Fibroblast of lung (primary cell): ENCODE measurements around the gene GGT1. TPM values are rescaled to one million over a fixed set of nuclear protein-coding genes. Genes with fewer than 3 reads are reported as not detected.
"Not testable (repeated sequence)": the region's sequence is repeated elsewhere in the genome, so short reads cannot be mapped to it uniquely, and the experiment has no call there.

ENCODE experiments used
- DNase-seq, 2 donors: peaks; one replicate each; pipeline versions ENCODE4 v3.0.0 to v3.0.0-alpha.2; 2010; ENCODE audit warnings: low read depth in 2 of 2
- H2AFZ ChIP-seq: 2 replicates; pipeline ENCODE4 v1.5.1; 2012; ENCODE audit warnings: low read length, control low read depth, inconsistent platforms
- H3K27ac ChIP-seq: 2 replicates; pipeline ENCODE4 v1.5.1; 2011; ENCODE audit warnings: low read length, control low read depth; ENCODE audit not compliant: insufficient read depth
- H3K27me3 ChIP-seq: 2 replicates; pipeline ENCODE4 v1.5.1; 2011; ENCODE audit warnings: mild to moderate bottlenecking, low read length; ENCODE audit not compliant: control insufficient read depth, insufficient read depth
- H3K36me3 ChIP-seq: 2 replicates; pipeline ENCODE4 v1.5.1; 2011; ENCODE audit warnings: low read length; ENCODE audit not compliant: control insufficient read depth, insufficient read depth
- H3K4me1 ChIP-seq: 2 replicates; pipeline ENCODE4 v1.5.1; 2011; ENCODE audit warnings: low read length; ENCODE audit not compliant: control insufficient read depth, insufficient read depth; ENCODE audit errors: extremely low read depth
- H3K4me2 ChIP-seq: 2 replicates; pipeline ENCODE4 v1.5.1; 2011; ENCODE audit warnings: low read length, control low read depth; ENCODE audit not compliant: insufficient read depth; ENCODE audit errors: extremely low read depth
- H3K4me3 ChIP-seq, 4 experiments: fragments of 200-600 bp in 1 of 4; sonication (generic) in 1 of 4; replicated peaks in 1 of 4; 2 replicates each; pipeline ENCODE4 v1.5.1; 2011 to 2016; ENCODE audit warnings: low read length in 4 of 4, low read depth in 3 of 4, mild to moderate bottlenecking in 3 of 4, control low read depth in 2 of 4, inconsistent platforms in 1 of 4, mixed read lengths in 1 of 4; ENCODE audit not compliant: insufficient read depth in 1 of 4; ENCODE audit errors: control extremely low read depth in 1 of 4
- H3K79me2 ChIP-seq: 2 replicates; pipeline ENCODE4 v1.5.1; 2012; ENCODE audit warnings: mild to moderate bottlenecking, low read length, inconsistent platforms; ENCODE audit not compliant: control insufficient read depth, insufficient read depth
- H3K9ac ChIP-seq: 2 replicates; pipeline ENCODE4 v1.5.1; 2011; ENCODE audit warnings: mild to moderate bottlenecking, low read length, control low read depth; ENCODE audit not compliant: insufficient read depth
- H3K9me3 ChIP-seq: 2 replicates; pipeline ENCODE4 v1.5.1; 2012; ENCODE audit warnings: low read depth, low read length; ENCODE audit not compliant: control insufficient read depth, insufficient read depth
- H4K20me1 ChIP-seq: 2 replicates; pipeline ENCODE4 v1.5.1; 2011; ENCODE audit warnings: low read length; ENCODE audit not compliant: control insufficient read depth, insufficient read depth; ENCODE audit errors: extremely low read depth
- polyA plus RNA-seq, 2 donors: library from polyadenylated mRNA; depleted of rRNA in 1 of 2; stranded (reverse) in 1 of 2; unstranded in 1 of 2; fragments of >200 nt; gene quantifications; 2 replicates each; pipeline ENCODE4 v1.2.1, GENCODE V29; 2011 to 2012; ENCODE audit warnings: missing spikeins in 1 of 2
- total RNA-seq: library from RNA; depleted of rRNA; stranded (reverse); fragments of >200 nt; gene quantifications from 2 replicates; pipeline ENCODE4 v1.2.1, GENCODE V29; 2014

Gene GGT1
- total and polyA plus RNA-seq, 2 donors (not counting 1 experiment from before 2014, with no cell fraction given): 0.37 to 2.0 TPM

DNA sequence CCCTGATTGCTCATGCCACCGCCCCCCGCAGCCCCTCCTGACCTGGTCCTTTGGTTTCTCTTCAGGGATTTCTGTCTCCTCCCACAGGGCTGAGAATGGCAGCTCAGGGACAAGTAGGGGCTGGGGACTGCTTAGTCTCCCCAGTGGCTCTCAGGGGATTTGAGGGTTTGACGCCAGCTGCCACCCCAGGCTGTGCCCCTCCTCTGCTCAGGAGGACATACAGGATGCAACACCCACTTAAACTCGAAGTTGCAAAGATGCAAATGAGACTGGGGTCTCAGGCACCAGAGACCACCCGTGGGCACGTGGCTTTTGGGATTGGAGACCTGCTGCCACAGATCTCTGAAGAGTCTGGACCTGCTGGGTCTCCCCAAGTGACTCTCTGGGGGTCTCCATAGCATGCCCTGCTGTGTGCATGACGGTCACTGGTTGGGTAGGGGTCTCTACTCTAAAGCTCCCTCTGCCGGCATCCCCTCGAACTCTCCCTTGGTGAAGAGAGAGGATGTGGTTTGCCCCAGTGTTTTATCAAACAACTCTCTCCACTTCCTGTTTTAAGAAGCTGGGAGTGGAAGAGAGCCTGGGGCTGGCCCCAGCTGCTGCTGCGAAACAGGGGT is 31.9 kb downstream of the GGT1 start:
- not testable (repeated sequence) for H3K27ac ChIP-seq, H2AFZ ChIP-seq, H3K9ac ChIP-seq, H4K20me1 ChIP-seq, DNase-seq, H3K4me1 ChIP-seq, H3K79me2 ChIP-seq, H3K4me2 ChIP-seq, H3K36me3 ChIP-seq, H3K4me3 ChIP-seq, H3K9me3 ChIP-seq, H3K27me3 ChIP-seq

DNA sequence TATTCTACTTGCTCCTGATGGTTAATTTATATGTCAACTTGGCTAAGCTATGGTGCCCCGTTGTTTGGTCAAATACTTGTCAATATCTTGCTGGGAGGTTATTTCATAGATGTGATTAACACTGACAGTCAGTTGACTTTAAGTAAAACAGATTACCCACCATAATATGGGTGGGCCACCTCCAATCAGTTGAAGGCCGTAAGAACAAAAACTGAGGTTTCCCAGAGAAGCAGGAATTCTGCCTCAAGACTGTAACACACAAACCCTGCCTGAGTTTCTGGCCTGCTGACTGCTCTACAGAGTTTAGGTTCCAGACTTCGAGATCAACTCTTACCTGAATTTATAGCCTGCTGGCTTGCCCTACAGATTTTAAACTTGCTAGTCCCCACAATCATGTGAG is 33.5 kb downstream of the GGT1 start:
- not testable (repeated sequence) for H3K9me3 ChIP-seq, H3K4me3 ChIP-seq, H2AFZ ChIP-seq, H3K9ac ChIP-seq, H3K4me1 ChIP-seq, H3K79me2 ChIP-seq, DNase-seq, H3K27ac ChIP-seq, H3K36me3 ChIP-seq, H3K27me3 ChIP-seq, H3K4me2 ChIP-seq, H4K20me1 ChIP-seq

GRCh38 chr22:24642307-24642706 is 39.3 kb downstream of the GGT1 start:
- not testable (repeated sequence) for H3K79me2 ChIP-seq, H3K27me3 ChIP-seq, H3K27ac ChIP-seq, DNase-seq, H3K36me3 ChIP-seq, H3K9ac ChIP-seq, H3K4me2 ChIP-seq, H3K4me1 ChIP-seq, H3K9me3 ChIP-seq, H2AFZ ChIP-seq, H3K4me3 ChIP-seq, H4K20me1 ChIP-seq

GRCh38 chr22:24644409-24644808 is 41.4 kb downstream of the GGT1 start:
- not testable (repeated sequence) for H3K4me1 ChIP-seq, H2AFZ ChIP-seq, H3K9me3 ChIP-seq, H4K20me1 ChIP-seq, DNase-seq, H3K4me3 ChIP-seq, H3K4me2 ChIP-seq, H3K79me2 ChIP-seq, H3K27me3 ChIP-seq, H3K36me3 ChIP-seq, H3K9ac ChIP-seq, H3K27ac ChIP-seq

- not testable (repeated sequence) for H3K4me1 ChIP-seq, H3K36me3 ChIP-seq, H3K79me2 ChIP-seq, H3K4me3 ChIP-seq, DNase-seq, H3K27me3 ChIP-seq, H3K27ac ChIP-seq, H2AFZ ChIP-seq, H4K20me1 ChIP-seq, H3K9me3 ChIP-seq, H3K9ac ChIP-seq, H3K4me2 ChIP-seq
Measured at GRCh38 chr22:24645408-24646399, 42.7 kb downstream of the GGT1 start.

- H2AFZ ChIP-seq, H3K27ac ChIP-seq, H3K27me3 ChIP-seq, H3K4me1 ChIP-seq, H3K9ac ChIP-seq, H3K4me2 ChIP-seq, H3K79me2 ChIP-seq, H3K9me3 ChIP-seq, H3K36me3 ChIP-seq, H4K20me1 ChIP-seq, H3K4me3 ChIP-seq, DNase-seq: not testable (repeated sequence)
Measured at GRCh38 chr22:24646756-24647155, 43.8 kb downstream of the GGT1 start.
